ENCODE measurements around the gene PSMA5. TPM values are rescaled to one million over a fixed set of nuclear protein-coding genes. Genes with fewer than 3 reads are reported as not detected.
"Not testable (repeated sequence)": the region's sequence is repeated elsewhere in the genome, so short reads cannot be mapped to it uniquely, and the experiment has no call there.

PSMA5 gene
- total RNA-seq, 2 donors from 2014 or later, result 43.3 to 51.2 TPM

DNA sequence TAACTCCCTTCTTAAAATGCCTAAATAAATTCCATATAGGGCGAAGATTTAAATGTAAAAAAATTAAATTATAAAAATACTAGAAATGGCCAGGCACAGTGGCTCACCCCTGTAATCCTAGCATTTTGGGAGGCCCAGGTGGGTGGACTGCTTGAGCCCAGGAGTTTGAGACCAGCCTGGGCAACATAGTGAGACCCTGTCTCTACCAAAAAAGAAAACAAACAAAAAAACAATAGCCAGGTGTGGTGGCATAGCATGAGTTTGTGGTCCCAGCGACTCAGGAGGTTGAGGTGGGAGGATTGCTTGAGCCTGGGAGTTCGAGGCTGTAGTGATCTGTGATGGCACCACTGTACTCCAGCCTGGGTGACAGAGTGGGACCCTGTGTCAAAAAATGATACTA lies 46.3 kb downstream of the PSMA5 start:
- DNase-seq (ENCODE audit: low spot score), result no peak
- intact Hi-C loops (cut with DNase I), result no loop called here

DNA sequence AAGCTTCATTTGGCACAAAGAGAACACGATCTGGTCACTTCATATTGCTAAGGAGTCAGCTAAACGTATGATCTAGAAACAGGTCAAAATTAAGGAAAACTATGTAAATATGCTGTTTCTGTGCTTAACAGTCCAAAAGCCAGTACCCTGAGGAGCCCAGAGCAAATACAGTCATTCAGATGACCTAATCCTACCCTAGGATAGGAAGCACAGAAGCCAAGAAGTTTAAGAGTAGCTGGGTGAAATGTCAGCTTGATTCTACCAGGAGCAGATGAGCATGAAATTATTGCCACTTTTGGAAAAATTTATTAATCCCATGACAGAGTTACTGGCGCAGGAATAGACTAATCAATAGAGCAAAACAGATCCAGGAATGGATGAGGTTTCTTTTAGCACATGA lies 46.8 kb downstream of the PSMA5 start:
- DNase-seq (ENCODE audit: low spot score), result no peak
- intact Hi-C loops (cut with DNase I), result no loop called here

DNA sequence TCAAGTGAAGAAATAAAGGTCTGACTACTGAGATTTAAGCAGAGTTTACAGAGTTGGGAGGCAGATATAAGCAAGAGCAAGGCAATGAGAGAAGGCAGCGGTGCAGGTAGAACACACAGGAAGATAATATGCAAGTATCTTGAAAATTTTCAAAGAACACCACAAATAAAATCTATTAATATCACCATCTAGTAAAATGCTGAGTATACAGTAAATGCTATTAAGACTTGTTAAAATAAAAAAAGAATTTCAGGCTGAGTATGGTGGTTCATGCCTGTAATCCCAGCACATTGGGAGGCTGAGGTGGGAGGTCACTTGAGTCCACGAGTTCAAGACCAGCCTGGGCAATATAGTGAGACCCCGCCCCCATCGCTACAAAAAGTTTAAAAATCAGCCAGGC lies 48.5 kb downstream of the PSMA5 start:
- intact Hi-C loops (cut with DNase I), result no loop called here
- DNase-seq (ENCODE audit: low spot score), result no peak

DNA sequence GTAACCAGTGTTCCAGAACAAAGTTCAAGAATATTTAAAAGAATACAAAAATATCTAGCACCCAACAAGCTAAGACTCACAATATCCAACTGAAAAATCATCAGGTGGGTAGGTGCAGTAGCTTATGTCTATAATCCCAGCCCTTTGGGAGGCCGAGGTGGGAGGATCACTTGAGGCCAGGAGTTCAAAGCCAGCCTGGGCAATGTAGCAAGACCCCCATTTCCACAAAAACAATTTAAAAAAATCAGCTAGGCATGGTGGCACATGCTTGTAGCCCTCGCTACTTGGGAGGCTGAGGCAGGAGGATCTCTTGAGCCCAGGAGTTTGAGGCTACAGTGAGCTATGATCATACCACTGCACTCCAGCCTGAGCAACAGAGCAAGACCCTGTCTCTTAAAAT lies 52.6 kb downstream of the PSMA5 start:
- intact Hi-C loops (cut with DNase I); DNase-seq (ENCODE audit: low spot score): not testable (repeated sequence)

DNA sequence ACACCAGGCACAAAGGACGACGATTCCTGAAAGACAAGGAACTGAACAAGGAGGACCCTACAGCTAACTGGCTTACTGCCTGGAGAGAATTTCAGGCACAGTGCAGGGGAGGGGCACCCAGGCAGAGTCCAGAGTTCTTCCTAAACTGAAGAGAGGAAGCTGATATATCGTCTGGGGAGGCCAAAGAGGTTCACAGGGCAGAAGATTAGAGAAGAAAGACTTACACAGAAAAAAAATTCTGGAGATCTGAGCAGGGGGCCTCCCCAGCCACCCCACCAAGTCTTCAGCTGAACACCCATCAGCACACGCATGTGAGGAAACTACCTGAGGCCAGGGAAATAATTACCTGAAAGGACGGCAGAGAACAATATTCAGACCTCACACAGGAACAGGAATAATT lies 53.1 kb downstream of the PSMA5 start:
- DNase-seq (ENCODE audit: low spot score), result no peak
- intact Hi-C loops (cut with DNase I), result no loop called here

DNA sequence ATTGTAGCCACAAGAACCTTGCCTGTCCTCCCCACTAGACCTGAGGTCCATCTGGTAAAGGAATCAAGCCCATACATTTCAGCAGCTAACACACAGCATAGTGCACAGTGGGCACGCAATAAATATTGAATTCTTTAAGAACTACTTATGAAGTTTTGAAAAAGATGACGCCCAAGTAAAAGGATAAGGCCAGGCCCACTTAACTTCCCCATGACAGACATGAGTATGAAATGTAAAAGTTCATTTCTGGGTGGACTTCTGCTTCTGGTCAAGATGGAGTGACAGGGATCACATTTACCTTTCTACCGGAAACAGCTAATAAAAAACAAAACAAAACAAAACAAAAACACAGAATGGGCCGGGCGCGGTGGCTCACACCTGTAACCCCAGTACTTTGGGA lies 54.0 kb downstream of the PSMA5 start:
- intact Hi-C loops (cut with DNase I), result no loop called here
- no peak for DNase-seq (ENCODE audit: low spot score)

DNA sequence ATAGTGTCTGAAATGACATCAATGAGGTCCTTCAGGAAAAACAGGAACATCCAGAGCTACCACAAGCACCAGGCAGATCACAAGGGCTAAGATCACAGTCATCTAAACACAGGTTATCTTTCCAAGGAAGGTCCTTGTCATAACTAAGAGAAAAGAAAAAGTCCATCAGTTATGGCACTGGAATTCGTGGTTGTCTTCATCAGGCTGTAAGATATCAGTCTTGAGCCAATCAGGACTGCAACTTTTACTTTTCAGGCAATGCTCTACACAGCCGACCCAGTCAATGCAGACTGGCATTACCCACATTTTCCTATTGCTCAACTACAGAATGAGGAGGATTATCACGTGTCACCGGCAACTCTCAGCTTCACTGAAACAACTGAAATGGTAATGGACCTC lies 54.9 kb downstream of the PSMA5 start:
- intact Hi-C loops (cut with DNase I), result no loop called here
- DNase-seq (ENCODE audit: low spot score), result no peak

DNA sequence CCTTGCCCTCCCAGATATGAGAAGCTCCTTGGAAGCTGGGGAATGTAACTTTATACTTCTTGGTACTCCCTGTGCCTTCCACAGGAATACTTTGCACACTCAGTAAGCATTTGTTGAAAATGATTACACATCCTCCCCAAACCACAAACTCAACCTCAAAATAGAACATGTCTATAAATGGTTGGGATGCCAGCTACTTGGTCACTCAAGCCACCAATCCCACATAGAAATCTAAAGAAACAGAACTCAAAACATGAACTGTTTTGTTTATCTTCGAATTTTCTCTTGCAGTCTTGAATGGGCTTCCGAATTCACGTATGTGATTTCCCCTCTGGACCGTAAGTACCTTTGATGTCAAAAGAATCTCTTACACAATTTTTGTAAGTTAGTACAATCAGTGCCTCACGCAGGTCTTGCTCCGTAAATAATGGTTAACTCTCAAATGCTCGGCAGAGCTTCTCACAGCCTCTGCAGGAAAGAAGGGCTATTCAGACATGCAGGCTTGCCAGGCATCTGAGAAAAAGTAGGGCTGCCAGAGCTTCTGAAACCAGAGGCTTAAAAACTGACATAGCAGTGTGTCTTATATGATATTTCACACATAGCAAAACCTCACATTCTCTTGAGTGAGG lies 55.4 kb downstream of the PSMA5 start:
- intact Hi-C loops (cut with DNase I), result no loop called here
- DNase-seq (ENCODE audit: low spot score), result no peak

DNA sequence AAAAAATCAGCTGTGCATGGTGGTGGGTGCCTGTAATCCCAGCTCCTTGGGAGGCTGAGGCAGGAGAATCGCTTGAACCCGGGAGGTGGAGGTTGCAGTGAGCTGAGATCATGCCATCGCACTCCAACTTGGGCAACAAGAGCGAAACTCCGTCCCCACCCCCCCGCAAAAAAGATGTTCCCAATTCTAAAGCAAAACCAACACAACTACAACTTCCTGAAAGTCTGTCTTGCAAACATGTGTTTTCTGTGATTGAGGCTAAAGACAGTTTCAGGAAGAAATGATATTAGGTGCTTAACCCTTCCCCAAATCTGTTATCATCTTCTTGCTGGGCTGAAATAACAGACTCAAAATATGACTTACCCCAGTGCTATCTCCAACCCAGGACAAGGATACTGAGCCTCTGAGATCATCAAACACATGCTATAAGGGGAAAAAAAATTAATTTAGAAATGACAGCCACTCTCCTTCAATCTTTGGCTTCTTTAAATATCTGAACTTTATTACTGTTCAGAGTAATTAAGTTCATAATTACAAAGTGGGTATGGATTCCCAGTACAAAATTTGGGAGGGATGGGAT lies 57.0 kb downstream of the PSMA5 start:
- intact Hi-C loops (cut with DNase I), result no loop called here
- no peak for DNase-seq (ENCODE audit: low spot score)

DNA sequence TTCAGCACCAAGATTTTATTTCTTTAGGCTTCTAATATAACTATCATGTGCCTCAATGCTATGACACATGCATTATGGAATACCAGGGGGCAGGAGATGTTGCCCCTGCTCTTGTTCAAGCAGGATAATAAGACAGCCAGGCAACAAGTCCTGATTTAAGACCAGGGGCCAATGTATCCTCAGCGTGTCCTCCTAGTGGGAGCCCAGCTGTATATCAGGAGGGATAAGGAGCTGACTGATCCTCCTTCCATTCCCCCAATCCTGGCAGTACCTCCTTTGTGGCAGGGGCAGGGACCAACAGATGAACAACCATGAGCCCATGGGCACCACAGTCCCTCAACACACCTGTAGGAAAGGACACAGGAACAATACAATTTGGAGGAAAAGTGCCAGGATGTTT lies 57.8 kb downstream of the PSMA5 start:
- DNase-seq (ENCODE audit: low spot score), result no peak
- intact Hi-C loops (cut with DNase I), result no loop called here

DNA sequence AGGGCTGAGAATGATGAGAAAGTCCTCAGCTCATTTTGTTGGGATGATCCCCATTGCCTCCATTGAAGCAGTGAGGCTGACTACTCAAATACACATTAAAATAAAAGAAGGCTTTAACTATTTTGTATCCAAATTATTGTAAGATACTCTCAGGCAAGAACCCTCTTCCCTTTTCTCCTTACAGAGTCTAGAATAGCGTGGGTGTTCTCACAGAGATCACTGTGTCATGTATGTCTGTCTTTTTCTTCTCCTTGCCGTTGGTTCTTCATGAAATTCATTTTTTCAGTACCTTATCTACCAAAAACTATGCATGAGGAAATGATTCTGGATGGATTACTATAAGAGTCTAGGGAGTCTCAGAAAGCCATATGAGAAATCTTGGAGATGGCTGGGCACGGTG lies 58.6 kb downstream of the PSMA5 start:
- DNase-seq (ENCODE audit: low spot score), result no peak
- intact Hi-C loops (cut with DNase I), result no loop called here

DNA sequence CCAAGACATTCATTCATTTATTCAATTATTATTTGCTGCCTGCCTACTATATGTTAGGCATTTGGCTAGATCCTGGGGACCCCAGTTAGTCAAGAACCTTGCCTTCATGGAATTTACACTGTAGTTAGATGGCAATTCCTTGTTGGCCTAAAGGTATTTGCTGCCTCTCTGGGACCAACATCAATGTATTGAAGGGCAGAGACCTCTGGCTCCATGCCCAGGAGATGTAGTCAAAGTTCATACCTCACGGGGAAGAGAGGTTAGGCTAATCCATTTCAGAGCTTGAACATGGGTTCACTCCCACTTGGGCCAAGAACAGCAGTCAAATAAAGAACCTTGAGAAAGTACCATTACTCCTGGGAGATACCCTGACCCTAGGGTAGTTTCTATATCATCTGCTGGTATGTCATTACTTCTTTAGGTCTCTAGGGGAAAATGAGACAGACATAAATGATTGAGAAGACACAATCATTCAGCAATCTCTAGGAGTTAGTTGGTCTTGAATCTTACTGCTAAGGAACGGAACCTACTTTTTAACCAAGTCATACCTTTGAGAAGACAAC lies 60.5 kb downstream of the PSMA5 start:
- no peak for DNase-seq (ENCODE audit: low spot score)
- intact Hi-C loops (cut with DNase I), result no loop called here

DNA sequence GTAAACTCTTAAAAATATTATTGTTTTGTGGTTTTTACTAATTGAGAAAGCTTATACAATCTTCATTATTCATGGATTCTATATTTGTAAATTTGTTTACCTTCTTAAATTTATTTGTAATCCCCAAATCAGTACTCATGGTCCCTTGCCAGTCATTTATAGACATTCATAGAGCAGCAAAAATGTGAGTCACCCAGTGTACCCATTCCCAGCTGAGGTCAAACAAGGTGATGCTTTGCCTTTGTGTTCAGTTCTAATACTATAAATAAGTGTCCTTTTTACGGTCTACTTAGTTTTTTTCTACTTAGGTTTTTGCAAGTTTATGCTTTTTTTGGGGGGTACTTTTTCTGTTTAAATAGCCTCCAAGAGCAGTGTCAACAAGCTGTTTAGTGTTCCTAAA lies 64.6 kb downstream of the PSMA5 start:
- intact Hi-C loops (cut with DNase I), result no loop called here

DNA sequence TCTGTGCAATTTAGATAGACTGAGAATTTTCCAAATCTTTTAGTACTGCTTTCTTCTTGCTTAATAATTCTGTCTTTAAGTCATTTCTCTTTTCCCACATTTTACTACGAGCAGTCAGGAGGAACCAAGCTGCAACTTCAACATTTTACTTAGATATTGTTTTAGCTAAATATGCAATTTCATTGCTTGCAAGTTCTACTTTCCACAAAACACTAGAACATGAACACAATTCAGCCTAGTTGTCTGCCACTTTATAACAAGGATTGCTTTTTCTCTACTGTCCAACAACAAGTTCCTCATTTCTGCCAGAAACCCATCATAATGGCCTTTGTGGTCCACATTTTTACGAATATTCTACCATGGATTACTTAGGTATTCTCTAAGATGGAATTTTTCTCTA lies 65.2 kb downstream of the PSMA5 start:
- DNase-seq (ENCODE audit: low spot score), result no peak
- intact Hi-C loops (cut with DNase I), result no loop called here

More for the DNA sequence above, 64.6 kb downstream of the PSMA5 start:
- DNase-seq (ENCODE audit: low spot score), result no peak

DNA sequence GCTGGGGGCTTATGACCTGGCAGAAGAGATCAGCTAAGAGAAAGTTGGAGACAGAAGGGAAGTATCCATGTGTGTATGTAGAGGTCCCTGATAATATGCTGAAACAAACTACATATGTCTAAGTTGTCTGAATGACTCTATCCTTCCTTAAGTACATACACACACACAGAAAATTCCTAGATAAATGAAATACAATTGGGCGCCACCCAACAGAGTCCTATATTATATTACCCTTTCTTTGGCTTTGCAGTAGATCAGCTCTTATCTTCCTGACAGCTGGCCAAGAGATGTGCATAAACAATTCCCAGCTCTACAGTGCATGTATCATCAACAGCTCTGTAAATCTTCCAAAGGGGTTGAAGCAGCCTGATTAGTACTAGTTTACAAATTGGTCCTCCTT lies 68.6 kb downstream of the PSMA5 start:
- DNase-seq (ENCODE audit: low spot score), result no peak
- intact Hi-C loops (cut with DNase I), result loop anchor here in 1 of 2 donors (5.0 kb wide), 1 partner anchor 40 kb away; the partner anchor contains the start of gene SORT1

DNA sequence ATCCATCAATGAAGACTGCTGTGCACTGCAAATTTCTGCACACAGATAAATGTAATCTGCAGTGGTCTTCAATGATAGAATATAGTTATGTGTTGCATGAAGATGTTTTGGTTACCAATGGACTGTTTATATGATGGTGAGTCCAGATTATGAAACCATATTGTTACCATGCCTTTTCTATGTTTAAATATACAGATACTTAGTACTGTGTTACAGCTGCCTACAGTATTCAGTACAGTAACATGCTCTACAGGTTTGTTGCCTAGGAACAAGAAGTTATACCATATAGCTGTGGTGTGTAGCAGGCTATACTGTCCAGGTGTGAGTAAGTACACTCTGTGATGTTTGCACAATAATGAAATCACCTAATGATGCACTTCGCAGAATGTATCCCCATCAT lies 69.3 kb downstream of the PSMA5 start:
- intact Hi-C loops (cut with DNase I), result loop anchor here in 1 of 2 donors (5.0 kb wide), 1 partner anchor 40 kb away; the partner anchor contains the start of gene SORT1
- no peak for DNase-seq (ENCODE audit: low spot score)

DNA sequence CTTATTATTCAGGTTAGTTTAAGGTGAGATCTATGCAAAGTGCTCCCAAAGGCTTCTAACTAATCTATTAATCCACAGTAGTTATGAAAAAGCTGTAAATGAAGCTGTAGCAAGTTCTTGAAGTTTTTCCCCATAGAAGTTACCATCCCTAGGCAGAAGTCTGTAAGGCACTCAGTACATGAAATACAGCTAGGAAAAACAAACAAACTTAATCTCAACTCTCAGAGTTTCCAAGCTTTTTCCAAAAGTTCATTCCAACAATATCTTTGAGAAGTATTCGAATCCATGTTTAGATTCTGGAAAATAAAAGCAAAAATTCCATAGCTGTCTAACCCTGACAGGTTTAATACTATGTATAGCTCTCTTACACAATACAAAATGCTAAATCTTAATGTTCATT lies 69.7 kb downstream of the PSMA5 start:
- DNase-seq (ENCODE audit: low spot score), result no peak
- intact Hi-C loops (cut with DNase I), result loop anchor here in 1 of 2 donors (5.0 kb wide), 1 partner anchor 41 kb away; the partner anchor contains the start of gene SORT1

DNA sequence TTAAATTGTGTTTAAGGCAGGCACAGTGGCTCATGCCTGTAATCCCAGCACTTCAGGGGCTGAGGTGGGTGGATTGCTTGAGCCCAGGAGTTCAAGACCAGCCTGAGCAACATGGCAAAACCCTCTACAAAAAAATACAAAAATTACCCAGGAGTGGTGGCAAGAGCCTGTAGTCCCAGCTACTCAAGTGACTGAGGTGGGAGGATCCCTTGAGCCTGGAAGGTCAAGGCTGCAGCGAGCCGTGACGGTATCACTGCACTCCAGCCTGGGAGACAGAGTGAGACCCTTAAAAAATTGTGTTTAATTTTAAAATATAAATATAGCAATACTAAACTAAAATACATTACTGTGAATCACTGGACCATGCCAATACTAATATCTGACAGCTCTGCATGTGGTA lies 71.3 kb downstream of the PSMA5 start:
- intact Hi-C loops (cut with DNase I), result loop anchor here in 1 of 2 donors (5.0 kb wide), 1 partner anchor 42 kb away; the partner anchor contains the start of gene SORT1
- no peak for DNase-seq (ENCODE audit: low spot score)

DNA sequence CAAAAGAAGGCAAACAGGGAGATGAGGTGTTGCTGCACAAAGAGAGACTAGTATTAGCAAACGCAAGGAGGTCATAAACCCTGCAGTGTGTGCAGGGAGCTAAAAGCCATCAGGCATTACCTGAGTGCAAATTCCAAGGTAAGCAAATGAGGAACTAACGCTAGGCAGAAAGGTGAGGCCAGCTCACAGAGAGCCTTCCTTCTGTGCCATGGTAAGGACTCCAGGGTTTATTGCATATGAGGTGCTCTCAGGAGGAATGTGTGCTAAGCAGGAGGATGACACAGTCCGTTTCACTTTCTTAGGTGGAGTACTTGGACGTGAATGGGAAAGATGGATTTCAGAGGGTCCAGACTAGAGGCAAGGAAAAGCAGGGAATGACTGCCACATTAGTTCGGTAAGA lies 74.8 kb downstream of the PSMA5 start:
- intact Hi-C loops (cut with DNase I), result no loop called here
- DNase-seq (ENCODE audit: low spot score), result no peak

DNA sequence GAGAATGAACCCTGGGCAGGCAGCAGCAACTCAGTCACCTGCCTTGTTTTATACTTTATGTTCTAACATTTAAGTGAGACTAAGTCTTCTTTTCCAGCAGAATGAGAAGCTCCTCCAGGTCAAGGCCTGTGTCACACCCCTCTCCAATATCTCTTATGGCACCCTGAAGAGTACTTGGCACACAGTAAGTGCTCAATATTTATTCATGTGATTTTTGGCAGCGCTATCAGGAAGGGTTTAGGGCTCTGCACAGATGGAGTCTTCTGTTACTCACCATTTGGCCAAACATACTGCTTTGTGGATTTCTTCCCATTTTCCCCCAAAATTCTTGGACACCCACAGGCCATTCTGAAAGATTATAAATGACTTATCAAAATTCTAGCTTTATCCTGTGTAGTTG lies 75.6 kb downstream of the PSMA5 start:
- intact Hi-C loops (cut with DNase I), result no loop called here
- DNase-seq (ENCODE audit: low spot score), result no peak

DNA sequence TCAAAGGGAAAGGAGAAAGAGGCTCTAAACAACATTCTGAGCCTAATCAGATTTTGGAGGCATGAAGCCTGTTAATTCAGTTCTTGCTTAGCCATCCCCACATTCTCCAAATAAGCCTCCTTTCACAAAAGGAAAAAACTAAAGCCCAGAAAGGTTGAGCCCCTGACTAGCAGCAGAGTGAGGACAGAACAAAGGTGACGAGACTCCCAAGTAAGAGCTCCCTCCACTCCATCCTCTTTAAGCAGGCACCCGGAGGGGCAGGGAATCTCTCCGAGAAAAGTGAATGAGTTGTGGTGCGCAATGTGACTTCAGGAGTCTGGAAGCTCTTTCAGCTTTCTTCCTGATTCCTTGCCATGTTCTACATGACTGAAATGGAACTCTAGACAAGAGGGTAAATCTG lies 76.1 kb downstream of the PSMA5 start:
- intact Hi-C loops (cut with DNase I), result no loop called here
- DNase-seq (ENCODE audit: low spot score), result no peak

Measured in posterior vena cava (tissue), 2 donors.